Measurements from ENCODE around the gene C15orf39.

Gene C15orf39

GRCh38 chr15:75179746-75180140 is 21.9 kb upstream of the C15orf39 start:
- CTCF ChIA-PET = interaction anchor here (0.8 to 1.9 kb wide), 3 partner anchors 10 to 137 kb away, joined by 3 to 6 read pairs (median 3); partner anchors contain the start of gene C15orf39
- H3K27me3 Mint-ChIP-seq = peaks cover 87% of the 10 kb centered on the region
- H3K4me1 Mint-ChIP-seq = peaks cover 18% of the 10 kb centered on the region
- no peak overlapping the region for H3K4me3 Mint-ChIP-seq
- H3K9me3 Mint-ChIP-seq = no peaks in the 10 kb centered on the region
- no peaks in the 10 kb centered on the region for H3K36me3 Mint-ChIP-seq
- no peak for DNase-seq
- no peak overlapping the region for H3K27ac Mint-ChIP-seq

GRCh38 chr15:75181780-75182179 is 19.9 kb upstream of the C15orf39 start:
- Mint-ChIP-seq H3K27me3 (peaks cover 86% of the 10 kb centered on the region), H3K4me1 (peaks cover 21% of the 10 kb centered on the region), H3K9me3 (no peaks in the 10 kb centered on the region), H3K36me3 (no peaks in the 10 kb centered on the region), H3K27ac (no peak overlapping the region), H3K4me3 (no peak overlapping the region)
- DNase-seq = no peak
- CTCF ChIA-PET = interaction anchor here (1.4 to 1.5 kb wide), 2 partner anchors 20 to 139 kb away, joined by 3 read pairs; partner anchors contain the start of gene C15orf39

GRCh38 chr15:75182187-75183131 is 19.2 kb upstream of the C15orf39 start:
- Mint-ChIP-seq H3K4me3 (no peak overlapping the region), H3K9me3 (no peaks in the 10 kb centered on the region), H3K4me1 (peaks cover 22% of the 10 kb centered on the region), H3K27ac (no peak overlapping the region), H3K27me3 (peaks cover 79% of the 10 kb centered on the region), H3K36me3 (no peaks in the 10 kb centered on the region)
- DNase-seq = no peak
- CTCF ChIA-PET = interaction anchor here (1.4 to 1.5 kb wide), 2 partner anchors 19 to 139 kb away, joined by 3 read pairs; partner anchors contain the start of gene C15orf39

- no peak overlapping the region for H3K4me3 Mint-ChIP-seq
- peaks cover 56% of the 10 kb centered on the region for H3K27me3 Mint-ChIP-seq
- H3K36me3 Mint-ChIP-seq = no peaks in the 10 kb centered on the region
- CTCF ChIA-PET = no interaction called here
- H3K27ac Mint-ChIP-seq = no peak overlapping the region
- no peak for DNase-seq
- no peaks in the 10 kb centered on the region for H3K9me3 Mint-ChIP-seq
- H3K4me1 Mint-ChIP-seq = peaks cover 10% of the 10 kb centered on the region
Measured at GRCh38 chr15:75185271-75186029, 16.2 kb upstream of the C15orf39 start.

GRCh38 chr15:75186044-75186443 is 15.6 kb upstream of the C15orf39 start:
- DNase-seq = no peak
- Mint-ChIP-seq H3K4me1 (peaks cover 10% of the 10 kb centered on the region), H3K36me3 (no peaks in the 10 kb centered on the region), H3K27me3 (peaks cover 52% of the 10 kb centered on the region), H3K9me3 (no peaks in the 10 kb centered on the region), H3K4me3 (no peak overlapping the region), H3K27ac (no peak overlapping the region)
- CTCF ChIA-PET = no interaction called here

GRCh38 chr15:75188499-75188898 is 13.2 kb upstream of the C15orf39 start:
- H3K27me3 Mint-ChIP-seq = peaks cover 53% of the 10 kb centered on the region
- peaks cover 4% of the 10 kb centered on the region for H3K4me1 Mint-ChIP-seq
- no peak overlapping the region for H3K27ac Mint-ChIP-seq
- no peaks in the 10 kb centered on the region for H3K9me3 Mint-ChIP-seq
- CTCF ChIA-PET = interaction anchor here (0.7 kb wide), 1 partner anchor 17 kb away, joined by 3 read pairs; no protein-coding TSS in a partner anchor
- peak; percentile 12 for DNase-seq
- no peaks in the 10 kb centered on the region for H3K36me3 Mint-ChIP-seq
- H3K4me3 Mint-ChIP-seq = no peak overlapping the region

GRCh38 chr15:75191235-75191634 is 10.4 kb upstream of the C15orf39 start:
- Mint-ChIP-seq H3K36me3 (no peaks in the 10 kb centered on the region), H3K9me3 (no peaks in the 10 kb centered on the region), H3K4me3 (no peak overlapping the region), H3K4me1 (peaks cover 4% of the 10 kb centered on the region), H3K27ac (no peak overlapping the region), H3K27me3 (peaks cover 58% of the 10 kb centered on the region)
- CTCF ChIA-PET = interaction anchor here (1.7 kb wide), 1 partner anchor 10 kb away, joined by 4 read pairs; the partner anchor contains the start of gene C15orf39
- no peak for DNase-seq

- CTCF ChIA-PET = interaction anchor here (1.1 kb wide), 1 partner anchor 12 kb away, joined by 3 read pairs; no protein-coding TSS in a partner anchor
- H3K27ac Mint-ChIP-seq = no peak overlapping the region
Measured at GRCh38 chr15:75192307-75192706, 9.4 kb upstream of the C15orf39 start.

GRCh38 chr15:75193272-75193671 is 8.4 kb upstream of the C15orf39 start:
- H3K27ac Mint-ChIP-seq = no peak overlapping the region
- no peaks in the 10 kb centered on the region for H3K9me3 Mint-ChIP-seq
- no peak for DNase-seq
- CTCF ChIA-PET = interaction anchor here (1.1 kb wide), 1 partner anchor 11 kb away, joined by 3 read pairs; no protein-coding TSS in a partner anchor
- no peak overlapping the region for H3K4me3 Mint-ChIP-seq
- H3K4me1 Mint-ChIP-seq = peaks cover 3% of the 10 kb centered on the region
- H3K27me3 Mint-ChIP-seq = peaks cover 61% of the 10 kb centered on the region
- H3K36me3 Mint-ChIP-seq = no peaks in the 10 kb centered on the region

More at GRCh38 chr15:75192307-75192706, 9.4 kb upstream of the C15orf39 start:
- no peak for DNase-seq
- Mint-ChIP-seq H3K36me3 (no peaks in the 10 kb centered on the region), H3K4me1 (peaks cover under 1% of the 10 kb centered on the region), H3K9me3 (no peaks in the 10 kb centered on the region), H3K27me3 (peaks cover 65% of the 10 kb centered on the region), H3K4me3 (no peak overlapping the region)

GRCh38 chr15:75193976-75194375 is 7.7 kb upstream of the C15orf39 start:
- DNase-seq = no peak
- no peak overlapping the region for H3K27ac Mint-ChIP-seq
- no peaks in the 10 kb centered on the region for H3K9me3 Mint-ChIP-seq
- H3K27me3 Mint-ChIP-seq = peaks cover 61% of the 10 kb centered on the region
- no peak overlapping the region for H3K4me3 Mint-ChIP-seq
- CTCF ChIA-PET = no interaction called here
- H3K4me1 Mint-ChIP-seq = peaks cover 10% of the 10 kb centered on the region
- H3K36me3 Mint-ChIP-seq = no peaks in the 10 kb centered on the region

- H3K36me3 Mint-ChIP-seq = no peaks in the 10 kb centered on the region
- CTCF ChIA-PET = no interaction called here
Measured at GRCh38 chr15:75194397-75194796, 7.3 kb upstream of the C15orf39 start.

GRCh38 chr15:75195122-75195765 is 6.4 kb upstream of the C15orf39 start:
- Mint-ChIP-seq H3K4me1 (peaks cover 23% of the 10 kb centered on the region), H3K27ac (no peak overlapping the region), H3K9me3 (no peaks in the 10 kb centered on the region), H3K4me3 (no peak overlapping the region), H3K27me3 (peaks cover 58% of the 10 kb centered on the region), H3K36me3 (no peaks in the 10 kb centered on the region)
- CTCF ChIA-PET = interaction anchor here (1.9 kb wide), 1 partner anchor 152 kb away, joined by 5 read pairs; no protein-coding TSS in a partner anchor
- no peak for DNase-seq

More at GRCh38 chr15:75194397-75194796, 7.3 kb upstream of the C15orf39 start:
- Mint-ChIP-seq H3K4me3 (no peak overlapping the region), H3K9me3 (no peaks in the 10 kb centered on the region), H3K27me3 (peaks cover 61% of the 10 kb centered on the region), H3K27ac (no peak overlapping the region), H3K4me1 (peaks cover 14% of the 10 kb centered on the region)
- no peak for DNase-seq

- H3K27ac Mint-ChIP-seq = no peak overlapping the region
- H3K27me3 Mint-ChIP-seq = peaks cover 58% of the 10 kb centered on the region
- H3K4me1 Mint-ChIP-seq = peaks cover 29% of the 10 kb centered on the region
- no peak overlapping the region for H3K4me3 Mint-ChIP-seq
- DNase-seq = no peak
- no peaks in the 10 kb centered on the region for H3K36me3 Mint-ChIP-seq
- no peaks in the 10 kb centered on the region for H3K9me3 Mint-ChIP-seq
- CTCF ChIA-PET = interaction anchor here (1.9 kb wide), 1 partner anchor 152 kb away, joined by 5 read pairs; no protein-coding TSS in a partner anchor
Measured at GRCh38 chr15:75195766-75196241, 5.9 kb upstream of the C15orf39 start.
